ENCODE results near the gene HNRNPA3. TPM values are rescaled to one million over a fixed set of nuclear protein-coding genes. Genes with fewer than 3 reads are reported as not detected.

Gene HNRNPA3
- total RNA-seq, 1 donor from 2014 or later = 136 TPM

GRCh38 chr2:177260379-177260778 lies 47.8 kb downstream of the HNRNPA3 start:
- no peaks in the 10 kb centered on the region for H3K9me3 Mint-ChIP-seq (ENCODE audit: unreplicated experiment)
- no peaks in the 10 kb centered on the region for H3K27me3 Mint-ChIP-seq (ENCODE audit: unreplicated experiment)
- no peak for DNase-seq (ENCODE audit: extremely low spot score, unreplicated experiment)
- no peak for TF ChIP-seq CTCF (IDR thresholded peaks at IDR 0.05)
- peaks cover 9% of the 10 kb centered on the region for H3K36me3 Mint-ChIP-seq (ENCODE audit: unreplicated experiment)
- H3K4me3 Mint-ChIP-seq (ENCODE audit: unreplicated experiment) = peak overlapping the region; percentile 80
- peak overlapping the region; percentile 56 for H3K27ac Mint-ChIP-seq (ENCODE audit: unreplicated experiment)
- peaks cover 57% of the 10 kb centered on the region for H3K4me1 Mint-ChIP-seq (ENCODE audit: unreplicated experiment)

GRCh38 chr2:177261116-177262060 lies 48.8 kb downstream of the HNRNPA3 start:
- Mint-ChIP-seq H3K36me3 (ENCODE audit: unreplicated experiment) (peaks cover 9% of the 10 kb centered on the region), H3K4me1 (ENCODE audit: unreplicated experiment) (peaks cover 58% of the 10 kb centered on the region), H3K9me3 (ENCODE audit: unreplicated experiment) (no peaks in the 10 kb centered on the region), H3K4me3 (ENCODE audit: unreplicated experiment) (peak overlapping the region; percentile 80), H3K27me3 (ENCODE audit: unreplicated experiment) (no peaks in the 10 kb centered on the region), H3K27ac (ENCODE audit: unreplicated experiment) (peak overlapping the region; percentile 90)
- TF ChIP-seq CTCF (IDR thresholded peaks at IDR 0.05) = no peak
- no peak for DNase-seq (ENCODE audit: extremely low spot score, unreplicated experiment)

GRCh38 chr2:177262092-177262491 lies 49.5 kb downstream of the HNRNPA3 start:
- no peak for TF ChIP-seq CTCF (IDR thresholded peaks at IDR 0.05)
- no peak for DNase-seq (ENCODE audit: extremely low spot score, unreplicated experiment)
- Mint-ChIP-seq H3K27me3 (ENCODE audit: unreplicated experiment) (no peaks in the 10 kb centered on the region), H3K9me3 (ENCODE audit: unreplicated experiment) (no peaks in the 10 kb centered on the region), H3K4me3 (ENCODE audit: unreplicated experiment) (peak overlapping the region; percentile 80), H3K36me3 (ENCODE audit: unreplicated experiment) (peaks cover 9% of the 10 kb centered on the region), H3K27ac (ENCODE audit: unreplicated experiment) (peak overlapping the region; percentile 90), H3K4me1 (ENCODE audit: unreplicated experiment) (peaks cover 58% of the 10 kb centered on the region)

- Mint-ChIP-seq H3K27me3 (ENCODE audit: unreplicated experiment) (no peaks in the 10 kb centered on the region), H3K36me3 (ENCODE audit: unreplicated experiment) (peaks cover 4% of the 10 kb centered on the region), H3K4me1 (ENCODE audit: unreplicated experiment) (peaks cover 53% of the 10 kb centered on the region), H3K4me3 (ENCODE audit: unreplicated experiment) (peak overlapping the region; percentile 80), H3K27ac (ENCODE audit: unreplicated experiment) (peak overlapping the region; percentile 90), H3K9me3 (ENCODE audit: unreplicated experiment) (no peaks in the 10 kb centered on the region)
- TF ChIP-seq CTCF (IDR thresholded peaks at IDR 0.05) = no peak
- DNase-seq (ENCODE audit: extremely low spot score, unreplicated experiment) = no peak
Observed at GRCh38 chr2:177262958-177263450, 50.4 kb downstream of the HNRNPA3 start.
